ENCODE measurements around the gene PMPCA.

DNA sequence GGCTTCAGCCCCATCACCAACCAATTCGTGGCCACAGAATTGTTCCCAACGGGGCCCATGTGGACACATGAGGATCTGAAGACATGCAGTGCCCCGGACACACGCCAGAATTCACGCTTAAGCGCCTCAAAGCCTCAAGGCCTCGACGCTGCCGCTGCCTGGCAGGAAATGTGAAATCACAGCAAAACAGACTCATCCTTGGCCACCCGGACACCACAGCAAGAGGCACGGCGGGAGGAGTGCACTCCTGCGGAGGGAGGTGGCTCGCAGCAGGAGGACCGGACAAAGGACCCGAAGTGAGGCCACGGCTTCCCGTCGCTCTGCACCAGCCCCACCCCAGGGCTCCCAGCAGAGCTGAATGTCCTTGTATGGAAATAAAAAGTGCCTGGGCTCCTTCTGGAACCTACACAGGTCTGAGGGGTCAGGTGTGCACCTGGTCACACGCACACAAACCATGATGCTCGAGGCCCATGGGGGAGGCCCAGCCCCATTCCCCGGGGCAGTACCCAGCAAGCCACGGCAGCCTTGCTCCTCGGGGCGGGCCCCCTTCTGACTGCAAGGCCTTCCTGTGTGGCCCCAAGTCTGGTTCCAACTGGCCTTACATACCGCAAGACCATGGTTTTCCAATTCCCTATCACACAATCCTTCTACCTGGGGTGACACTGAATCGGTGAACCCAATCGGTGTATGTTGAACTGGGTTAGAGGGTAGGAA is 62.3 kb downstream of the PMPCA start:
- no peak for TF ChIP-seq POLR2A (IDR thresholded peaks at IDR 0.05)
- TF ChIP-seq, protein P1, sequence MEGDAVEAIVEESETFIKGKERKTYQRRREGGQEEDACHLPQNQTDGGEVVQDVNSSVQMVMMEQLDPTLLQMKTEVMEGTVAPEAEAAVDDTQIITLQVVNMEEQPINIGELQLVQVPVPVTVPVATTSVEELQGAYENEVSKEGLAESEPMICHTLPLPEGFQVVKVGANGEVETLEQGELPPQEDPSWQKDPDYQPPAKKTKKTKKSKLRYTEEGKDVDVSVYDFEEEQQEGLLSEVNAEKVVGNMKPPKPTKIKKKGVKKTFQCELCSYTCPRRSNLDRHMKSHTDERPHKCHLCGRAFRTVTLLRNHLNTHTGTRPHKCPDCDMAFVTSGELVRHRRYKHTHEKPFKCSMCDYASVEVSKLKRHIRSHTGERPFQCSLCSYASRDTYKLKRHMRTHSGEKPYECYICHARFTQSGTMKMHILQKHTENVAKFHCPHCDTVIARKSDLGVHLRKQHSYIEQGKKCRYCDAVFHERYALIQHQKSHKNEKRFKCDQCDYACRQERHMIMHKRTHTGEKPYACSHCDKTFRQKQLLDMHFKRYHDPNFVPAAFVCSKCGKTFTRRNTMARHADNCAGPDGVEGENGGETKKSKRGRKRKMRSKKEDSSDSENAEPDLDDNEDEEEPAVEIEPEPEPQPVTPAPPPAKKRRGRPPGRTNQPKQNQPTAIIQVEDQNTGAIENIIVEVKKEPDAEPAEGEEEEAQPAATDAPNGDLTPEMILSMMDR (IDR thresholded peaks at IDR 0.05): no peak
